Muscle layer of colon (tissue), 2 donors: ENCODE results near the gene TMEM116.
A peak's percentile ranks its signal among the peaks of the same experiment; 100 is the strongest.
"Not testable (repeated sequence)": the region's sequence is repeated elsewhere in the genome, so short reads cannot be mapped to it uniquely, and the experiment has no call there.

Experiments
- H3K27ac ChIP-seq: one replicate; pipeline ENCODE4 v1.7.0; 2013; ENCODE audit warnings: low read depth, mild to moderate bottlenecking, low read length, moderate library complexity
- H3K27me3 ChIP-seq, 2 donors: one replicate each; pipeline ENCODE4 v1.7.0; 2013; ENCODE audit warnings: low read length in 2 of 2, mild to moderate bottlenecking in 2 of 2; ENCODE audit not compliant: insufficient read depth in 2 of 2, control insufficient read depth in 1 of 2
- H3K36me3 ChIP-seq: one replicate; pipeline ENCODE4 v1.7.0; 2013; ENCODE audit warnings: mild to moderate bottlenecking, low read length; ENCODE audit not compliant: insufficient read depth
- H3K4me1 ChIP-seq: one replicate; pipeline ENCODE4 v1.7.0; 2013; ENCODE audit warnings: mild to moderate bottlenecking, low read length; ENCODE audit not compliant: insufficient read depth
- H3K4me3 ChIP-seq, 2 donors: one replicate each; pipeline ENCODE4 v1.7.0; 2013; ENCODE audit warnings: low read length in 2 of 2, low read depth in 1 of 2, mild to moderate bottlenecking in 1 of 2, moderate library complexity in 1 of 2
- H3K9ac ChIP-seq: one replicate; pipeline ENCODE4 v1.7.0; 2013; ENCODE audit warnings: low read length
- H3K9me3 ChIP-seq: one replicate; pipeline ENCODE4 v1.7.0; 2013; ENCODE audit warnings: mild to moderate bottlenecking, low read length
- donor health status: abdominal sarcoma.
- donor health status: Adenocarcinoma of cecum.

Gene TMEM116

GRCh38 chr12:112022241-112023016 is 9.5 kb upstream of the TMEM116 start:
- H3K27ac ChIP-seq = no peak overlapping the region
- H3K4me3 ChIP-seq = no peak overlapping the region
- no peaks in the 10 kb centered on the region for H3K27me3 ChIP-seq
- H3K4me1 ChIP-seq = peaks cover 7% of the 10 kb centered on the region
- H3K36me3 ChIP-seq = peaks cover 39% of the 10 kb centered on the region
- no peaks in the 10 kb centered on the region for H3K9me3 ChIP-seq
- H3K9ac ChIP-seq = no peak overlapping the region

- H3K27me3 ChIP-seq = no peaks in the 10 kb centered on the region
- H3K4me1 ChIP-seq = peaks cover 7% of the 10 kb centered on the region
- H3K36me3 ChIP-seq = peaks cover 43% of the 10 kb centered on the region
- no peak overlapping the region for H3K4me3 ChIP-seq
- no peak overlapping the region for H3K9ac ChIP-seq
- no peaks in the 10 kb centered on the region for H3K9me3 ChIP-seq
- H3K27ac ChIP-seq = no peak overlapping the region
Measured at GRCh38 chr12:112020947-112021457, 8.0 kb upstream of the TMEM116 start.

- no peak overlapping the region for H3K9ac ChIP-seq
- H3K27ac ChIP-seq = no peak overlapping the region
- no peaks in the 10 kb centered on the region for H3K27me3 ChIP-seq
- no peaks in the 10 kb centered on the region for H3K9me3 ChIP-seq
- no peak overlapping the region for H3K4me3 ChIP-seq
- H3K36me3 ChIP-seq = peaks cover 41% of the 10 kb centered on the region
- peaks cover 19% of the 10 kb centered on the region for H3K4me1 ChIP-seq
Measured at GRCh38 chr12:112018571-112019237, 5.7 kb upstream of the TMEM116 start.

- Histone ChIP-seq H3K36me3 (peaks cover 26% of the 10 kb centered on the region), H3K9me3 (no peaks in the 10 kb centered on the region), H3K4me1 (peaks cover 22% of the 10 kb centered on the region), H3K27ac (no peak overlapping the region), H3K9ac (no peak overlapping the region), H3K4me3 (no peak overlapping the region), H3K27me3 (no peaks in the 10 kb centered on the region)
Measured at GRCh38 chr12:112017041-112017440, 4.1 kb upstream of the TMEM116 start.

GRCh38 chr12:112015938-112016337 is 3.0 kb upstream of the TMEM116 start:
- H3K36me3 ChIP-seq = peaks cover 19% of the 10 kb centered on the region
- H3K4me3 ChIP-seq = no peak overlapping the region
- no peak overlapping the region for H3K27ac ChIP-seq
- H3K27me3 ChIP-seq = no peaks in the 10 kb centered on the region
- H3K4me1 ChIP-seq = peaks cover 33% of the 10 kb centered on the region
- no peak overlapping the region for H3K9ac ChIP-seq
- no peaks in the 10 kb centered on the region for H3K9me3 ChIP-seq

GRCh38 chr12:112013601-112014402 is 837 bp upstream of the TMEM116 start:
- Histone ChIP-seq H3K4me1 (peaks cover 33% of the 10 kb centered on the region), H3K9me3 (no peaks in the 10 kb centered on the region), H3K27ac (peak overlapping the region; percentile 98), H3K4me3 (peak overlapping the region; percentile 94), H3K36me3 (peaks cover 10% of the 10 kb centered on the region), H3K9ac (peak overlapping the region; percentile 64), H3K27me3 (no peaks in the 10 kb centered on the region)

- H3K4me1 ChIP-seq = peaks cover 27% of the 10 kb centered on the region
- peak overlapping the region in 1 of 2 donors; percentile 90 for H3K4me3 ChIP-seq
- no peak overlapping the region for H3K9ac ChIP-seq
- H3K9me3 ChIP-seq = no peaks in the 10 kb centered on the region
- peaks cover 10% of the 10 kb centered on the region for H3K36me3 ChIP-seq
- H3K27me3 ChIP-seq = no peaks in the 10 kb centered on the region
- no peak overlapping the region for H3K27ac ChIP-seq
Measured at GRCh38 chr12:112011685-112012084, 1.3 kb downstream of the TMEM116 start.

GRCh38 chr12:112010415-112011344 is 2.3 kb downstream of the TMEM116 start:
- H3K27ac ChIP-seq = no peak overlapping the region
- H3K36me3 ChIP-seq = peaks cover 3% of the 10 kb centered on the region
- peaks cover 25% of the 10 kb centered on the region for H3K4me1 ChIP-seq
- no peaks in the 10 kb centered on the region for H3K27me3 ChIP-seq
- no peaks in the 10 kb centered on the region for H3K9me3 ChIP-seq
- H3K9ac ChIP-seq = no peak overlapping the region
- no peak overlapping the region for H3K4me3 ChIP-seq

GRCh38 chr12:112009596-112009995 is 3.4 kb downstream of the TMEM116 start:
- not testable (repeated sequence) for H3K9ac ChIP-seq, H3K36me3 ChIP-seq, H3K4me3 ChIP-seq, H3K9me3 ChIP-seq, H3K27ac ChIP-seq, H3K27me3 ChIP-seq
- peaks cover 19% of the 10 kb centered on the region for H3K4me1 ChIP-seq

- Histone ChIP-seq H3K36me3 (no peaks in the 10 kb centered on the region), H3K4me3 (no peak overlapping the region), H3K4me1 (peaks cover 14% of the 10 kb centered on the region), H3K9me3 (no peaks in the 10 kb centered on the region), H3K9ac (no peak overlapping the region), H3K27me3 (no peaks in the 10 kb centered on the region), H3K27ac (no peak overlapping the region)
Measured at GRCh38 chr12:112008918-112009317, 4.0 kb downstream of the TMEM116 start.
